GM21825 (cell line): ENCODE measurements around the gene CT45A7.
"Not testable (repeated sequence)": the region's sequence is repeated elsewhere in the genome, so short reads cannot be mapped to it uniquely, and the experiment has no call there.

Source experiments
- ATAC-seq: cut with Tn5 transposase; IDR thresholded peaks from one replicate; pipeline ENCODE4 v1.9.1; 2021; ENCODE audit warnings: mild to moderate bottlenecking, moderate library complexity; ENCODE audit not compliant: unreplicated experiment

CT45A7 gene, protein sequence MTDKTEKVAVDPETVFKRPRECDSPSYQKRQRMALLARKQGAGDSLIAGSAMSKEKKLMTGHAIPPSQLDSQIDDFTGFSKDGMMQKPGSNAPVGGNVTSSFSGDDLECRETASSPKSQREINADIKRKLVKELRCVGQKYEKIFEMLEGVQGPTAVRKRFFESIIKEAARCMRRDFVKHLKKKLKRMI

DNA sequence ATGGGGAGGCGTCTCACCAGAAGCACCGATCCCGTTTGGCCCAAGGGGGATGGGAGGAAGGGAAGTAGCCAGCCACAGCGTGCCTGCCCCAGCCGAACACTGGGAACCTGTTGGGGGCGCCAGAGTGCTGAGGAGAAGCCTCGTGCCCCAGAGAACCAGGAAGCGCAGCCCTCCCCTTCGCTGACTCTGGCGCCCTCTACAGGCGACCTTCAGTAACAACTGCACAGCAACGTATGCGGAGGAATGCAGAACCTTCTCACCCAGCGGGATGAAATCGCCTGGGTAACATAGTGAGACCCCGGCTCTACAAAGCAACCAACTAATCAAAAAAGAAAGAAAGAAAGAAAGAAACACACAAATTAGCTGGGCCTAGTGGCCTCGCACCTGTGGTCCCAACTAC, at the start of gene CT45A7:
CT45A7 (minus strand) TSS at position 101 of the 400 bp plus-strand sequence. CDS start 3,747 bp downstream, outside the sequence.
- ATAC-seq: not testable (repeated sequence)

DNA sequence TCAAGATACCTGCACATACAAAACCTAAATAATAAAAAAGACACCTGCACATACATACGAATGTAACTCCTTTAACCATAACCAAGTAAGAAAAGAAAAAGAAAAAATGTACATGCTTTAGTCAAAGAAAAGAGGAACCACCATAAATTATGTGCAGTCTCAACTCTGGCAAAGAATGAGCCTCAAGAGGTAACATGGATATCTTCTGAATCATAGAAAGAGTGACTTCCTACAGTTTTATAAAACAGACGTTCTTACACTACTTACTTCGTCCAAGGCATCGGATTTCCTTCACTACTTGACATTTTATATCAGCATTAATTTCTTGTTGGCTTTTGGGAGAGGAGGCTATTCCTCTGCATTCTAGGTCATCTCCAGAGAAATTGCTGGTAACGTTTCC, 45.7 kb upstream of the CT45A7 start:
- ATAC-seq: not testable (repeated sequence)

DNA sequence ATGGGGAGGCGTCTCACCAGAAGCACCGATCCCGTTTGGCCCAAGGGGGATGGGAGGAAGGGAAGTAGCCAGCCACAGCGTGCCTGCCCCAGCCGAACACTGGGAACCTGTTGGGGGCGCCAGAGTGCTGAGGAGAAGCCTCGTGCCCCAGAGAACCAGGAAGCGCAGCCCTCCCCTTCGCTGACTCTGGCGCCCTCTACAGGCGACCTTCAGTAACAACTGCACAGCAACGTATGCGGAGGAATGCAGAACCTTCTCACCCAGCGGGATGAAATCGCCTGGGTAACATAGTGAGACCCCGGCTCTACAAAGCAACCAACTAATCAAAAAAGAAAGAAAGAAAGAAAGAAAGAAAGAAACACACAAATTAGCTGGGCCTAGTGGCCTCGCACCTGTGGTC, 34.6 kb upstream of the CT45A7 start, which contains the start of gene CT45A9:
CT45A9 (minus strand) TSS at position 101 of the 400 bp plus-strand sequence. CDS start 3,751 bp downstream, outside the sequence.
- not testable (repeated sequence) for ATAC-seq

DNA sequence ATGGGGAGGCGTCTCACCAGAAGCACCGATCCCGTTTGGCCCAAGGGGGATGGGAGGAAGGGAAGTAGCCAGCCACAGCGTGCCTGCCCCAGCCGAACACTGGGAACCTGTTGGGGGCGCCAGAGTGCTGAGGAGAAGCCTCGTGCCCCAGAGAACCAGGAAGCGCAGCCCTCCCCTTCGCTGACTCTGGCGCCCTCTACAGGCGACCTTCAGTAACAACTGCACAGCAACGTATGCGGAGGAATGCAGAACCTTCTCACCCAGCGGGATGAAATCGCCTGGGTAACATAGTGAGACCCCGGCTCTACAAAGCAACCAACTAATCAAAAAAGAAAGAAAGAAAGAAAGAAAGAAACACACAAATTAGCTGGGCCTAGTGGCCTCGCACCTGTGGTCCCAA, 17.4 kb upstream of the CT45A7 start, which contains the start of gene CT45A8:
CT45A8 (minus strand) TSS at position 101 of the 400 bp plus-strand sequence. CDS start 3,755 bp downstream, outside the sequence.
- ATAC-seq: not testable (repeated sequence)

DNA sequence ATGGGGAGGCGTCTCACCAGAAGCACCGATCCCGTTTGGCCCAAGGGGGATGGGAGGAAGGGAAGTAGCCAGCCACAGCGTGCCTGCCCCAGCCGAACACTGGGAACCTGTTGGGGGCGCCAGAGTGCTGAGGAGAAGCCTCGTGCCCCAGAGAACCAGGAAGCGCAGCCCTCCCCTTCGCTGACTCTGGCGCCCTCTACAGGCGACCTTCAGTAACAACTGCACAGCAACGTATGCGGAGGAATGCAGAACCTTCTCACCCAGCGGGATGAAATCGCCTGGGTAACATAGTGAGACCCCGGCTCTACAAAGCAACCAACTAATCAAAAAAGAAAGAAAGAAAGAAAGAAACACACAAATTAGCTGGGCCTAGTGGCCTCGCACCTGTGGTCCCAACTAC, 17.2 kb downstream of the CT45A7 start, which contains the start of gene CT45A2:
CT45A2 (minus strand) TSS at position 101 of the 400 bp plus-strand sequence. CDS start 3,747 bp downstream, outside the sequence.
- ATAC-seq: not testable (repeated sequence)

DNA sequence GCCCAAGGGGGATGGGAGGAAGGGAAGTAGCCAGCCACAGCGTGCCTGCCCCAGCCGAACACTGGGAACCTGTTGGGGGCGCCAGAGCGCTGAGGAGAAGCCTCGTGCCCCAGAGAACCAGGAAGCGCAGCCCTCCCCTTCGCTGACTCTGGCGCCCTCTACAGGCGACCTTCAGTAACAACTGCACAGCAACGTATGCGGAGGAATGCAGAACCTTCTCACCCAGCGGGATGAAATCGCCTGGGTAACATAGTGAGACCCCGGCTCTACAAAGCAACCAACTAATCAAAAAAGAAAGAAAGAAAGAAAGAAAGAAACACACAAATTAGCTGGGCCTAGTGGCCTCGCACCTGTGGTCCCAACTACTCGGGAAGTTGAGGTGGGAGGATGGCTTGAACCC, 34.4 kb downstream of the CT45A7 start, which contains the start of gene CT45A6:
CT45A6 (minus strand) TSS at position 101 of the 400 bp plus-strand sequence. CDS start 3,794 bp downstream, outside the sequence.
- not testable (repeated sequence) for ATAC-seq

DNA sequence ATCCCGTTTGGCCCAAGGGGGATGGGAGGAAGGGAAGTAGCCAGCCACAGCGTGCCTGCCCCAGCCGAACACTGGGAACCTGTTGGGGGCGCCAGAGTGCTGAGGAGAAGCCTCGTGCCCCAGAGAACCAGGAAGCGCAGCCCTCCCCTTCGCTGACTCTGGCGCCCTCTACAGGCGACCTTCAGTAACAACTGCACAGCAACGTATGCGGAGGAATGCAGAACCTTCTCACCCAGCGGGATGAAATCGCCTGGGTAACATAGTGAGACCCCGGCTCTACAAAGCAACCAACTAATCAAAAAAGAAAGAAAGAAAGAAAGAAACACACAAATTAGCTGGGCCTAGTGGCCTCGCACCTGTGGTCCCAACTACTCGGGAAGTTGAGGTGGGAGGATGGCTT, 51.7 kb downstream of the CT45A7 start, which contains the start of gene CT45A5:
CT45A5 (minus strand) TSS at position 101 of the 400 bp plus-strand sequence. CDS start 3,774 bp downstream, outside the sequence.
- not testable (repeated sequence) for ATAC-seq
